GM19035 (cell line): ENCODE measurements around the gene FAM9B.
"Not testable (repeated sequence)": the region's sequence is repeated elsewhere in the genome, so short reads cannot be mapped to it uniquely, and the experiment has no call there.

Experiments used
- ATAC-seq: cut with Tn5 transposase; IDR thresholded peaks from one replicate; pipeline ENCODE4 v1.9.1; 2021; ENCODE audit not compliant: unreplicated experiment

Gene FAM9B

GRCh38 chrX:9033989-9034388, at the start of gene FAM9B:
TSS of gene FAM9B (minus strand) at chrX:9034127. CDS start at chrX:9032986, 1,141 bp downstream.
- ATAC-seq = no peak

GRCh38 chrX:9081271-9081670, 47.3 kb upstream of the FAM9B start:
- ATAC-seq = no peak

GRCh38 chrX:9074326-9074725, 40.4 kb upstream of the FAM9B start:
- ATAC-seq = no peak

- ATAC-seq = no peak
Measured at GRCh38 chrX:9072281-9072680, 38.4 kb upstream of the FAM9B start.

GRCh38 chrX:9071031-9071650, 37.2 kb upstream of the FAM9B start:
- no peak for ATAC-seq

- ATAC-seq = no peak
Measured at GRCh38 chrX:9069573-9069972, 35.6 kb upstream of the FAM9B start.

GRCh38 chrX:9064694-9065093, 30.8 kb upstream of the FAM9B start:
- ATAC-seq = no peak

- ATAC-seq = no peak
Measured at GRCh38 chrX:9062641-9063040, 28.7 kb upstream of the FAM9B start.

- ATAC-seq = no peak
Measured at GRCh38 chrX:9055354-9055753, 21.4 kb upstream of the FAM9B start.

GRCh38 chrX:9052081-9052480, 18.2 kb upstream of the FAM9B start:
- ATAC-seq = no peak

GRCh38 chrX:9050331-9050730, 16.4 kb upstream of the FAM9B start:
- ATAC-seq = no peak

GRCh38 chrX:9048801-9049200, 14.9 kb upstream of the FAM9B start:
- ATAC-seq = no peak

GRCh38 chrX:9038244-9038643, 4.3 kb upstream of the FAM9B start:
- ATAC-seq = no peak

GRCh38 chrX:9037296-9037695, 3.4 kb upstream of the FAM9B start:
- ATAC-seq = no peak

GRCh38 chrX:9033586-9033985, 341 bp downstream of the FAM9B start:
- no peak for ATAC-seq

- no peak for ATAC-seq
Measured at GRCh38 chrX:9033179-9033578, 748 bp downstream of the FAM9B start.

GRCh38 chrX:9023293-9023692, 10.6 kb downstream of the FAM9B start:
- ATAC-seq = no peak

GRCh38 chrX:9019151-9019550, 14.8 kb downstream of the FAM9B start:
- no peak for ATAC-seq

- not testable (repeated sequence) for ATAC-seq
Measured at GRCh38 chrX:9018332-9018731, 15.6 kb downstream of the FAM9B start.

- no peak for ATAC-seq
Measured at GRCh38 chrX:9003041-9003440, 30.9 kb downstream of the FAM9B start.

GRCh38 chrX:8988446-8988845, 45.5 kb downstream of the FAM9B start:
- no peak for ATAC-seq

- no peak for ATAC-seq
Measured at GRCh38 chrX:8987672-8988250, 46.2 kb downstream of the FAM9B start.

GRCh38 chrX:8984231-8984630, 49.7 kb downstream of the FAM9B start:
- no peak for ATAC-seq
